SK-MEL-5 (cell line): ENCODE measurements around the gene ASPA. TPM values are rescaled to one million over a fixed set of nuclear protein-coding genes. Genes with fewer than 3 reads are reported as not detected.

Experiments
- DNase-seq: peaks from one replicate; pipeline ENCODE4 v3.0.0-alpha.2; 2016; ENCODE audit warnings: low read depth, low spot score
- in situ Hi-C: cut with HindIII; loops from 2 replicates; pipeline ENCODE4 v1.10.0; 2016; ENCODE audit warnings: low sequenced_read_pairs, high pct_unique_total_duplicates, low pct_unique_long_range_greater_than_20kb
- total RNA-seq: library from RNA; depleted of rRNA; stranded (reverse); fragments of >200 nt; shearing (Covaris generic); gene quantifications from 2 replicates; pipeline ENCODE4 v1.2.3, GENCODE V29; 2014; rRNA removed

Gene ASPA
- total RNA-seq, 1 experiment from 2014 or later, result 1.8 TPM

DNA sequence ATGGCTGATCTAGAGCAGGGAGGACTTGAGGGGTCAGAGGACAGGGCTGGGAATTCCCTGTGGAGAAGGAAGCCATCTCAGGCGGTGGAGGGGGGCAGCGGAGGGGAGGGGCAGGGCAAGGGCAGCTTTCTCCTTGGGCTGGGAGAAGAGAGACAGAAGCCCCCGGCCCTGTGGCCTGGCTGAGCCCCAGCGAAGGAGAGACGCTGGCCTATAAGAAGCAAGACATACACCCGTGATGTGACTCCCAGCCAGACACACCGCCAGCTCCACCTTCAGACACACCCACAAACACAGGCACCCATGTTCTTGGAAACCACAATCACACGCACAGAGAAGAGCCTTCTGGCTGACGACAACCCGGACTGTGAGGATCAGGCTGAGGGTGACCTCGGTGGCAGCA, 71.8 kb downstream of the ASPA start:
- in situ Hi-C loops, result no loop called here
- DNase-seq, result no peak

DNA sequence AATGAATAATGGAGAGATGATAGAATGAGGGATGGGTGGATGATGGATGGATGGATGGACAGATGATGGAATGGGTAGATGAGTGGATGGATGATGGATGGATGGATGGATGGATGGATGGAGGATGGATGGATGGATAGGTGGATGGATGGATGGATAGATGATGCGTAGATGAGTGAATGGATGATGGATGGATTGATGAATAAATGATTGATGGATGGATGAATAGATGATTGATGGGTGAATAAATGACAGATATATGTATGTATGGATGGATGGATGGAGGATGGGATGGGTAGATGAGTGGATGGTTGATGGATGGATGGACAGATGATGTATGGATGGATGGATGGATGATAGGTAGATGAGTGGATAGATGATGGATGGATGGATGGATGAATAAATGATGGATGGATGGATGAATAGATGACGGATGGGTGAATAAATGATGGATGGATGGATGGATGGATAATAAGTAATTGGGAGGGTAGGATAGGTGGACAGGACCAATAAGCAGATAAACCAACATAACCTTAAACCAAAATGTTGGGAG, 73.9 kb downstream of the ASPA start:
- no peak for DNase-seq
- in situ Hi-C loops, result no loop called here

DNA sequence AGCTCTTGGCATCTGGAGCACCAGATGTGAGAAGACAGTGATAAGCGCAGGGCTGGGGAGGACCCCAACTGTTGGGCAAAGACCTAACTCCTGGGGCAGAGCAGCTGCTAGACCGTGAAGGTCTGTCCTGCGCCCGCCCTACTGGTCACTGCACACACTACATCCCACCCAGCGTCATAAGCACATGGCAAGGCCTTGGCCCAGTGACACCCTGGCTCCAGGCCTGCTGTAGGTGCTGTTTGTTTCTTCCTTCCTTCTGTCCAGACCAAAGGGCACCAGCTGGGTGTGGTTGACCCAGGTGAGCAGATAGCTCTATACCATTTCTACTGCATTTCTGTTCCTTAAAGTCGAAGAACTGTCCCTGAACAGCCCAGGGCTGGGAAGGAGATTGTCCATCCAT, 75.4 kb downstream of the ASPA start:
- DNase-seq, result peak; percentile 19

DNA sequence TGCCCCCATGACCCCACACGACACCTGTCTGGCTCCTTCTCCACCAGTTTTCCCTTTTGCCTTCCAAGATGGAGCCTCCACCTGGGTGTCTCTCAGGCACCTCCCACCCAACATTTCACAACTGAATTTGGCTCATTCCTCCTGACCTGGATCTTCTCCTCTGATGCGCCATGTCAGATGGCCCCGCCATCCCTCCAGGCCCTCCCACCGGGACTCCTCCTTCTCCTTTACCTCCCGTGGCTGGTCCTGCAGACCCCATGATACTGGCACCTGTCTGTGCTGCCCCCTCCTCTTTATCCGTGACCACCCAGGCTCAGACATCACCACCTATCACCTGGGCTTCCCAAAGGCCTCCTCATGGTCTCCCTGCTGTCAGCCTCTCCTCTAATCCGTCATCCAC, 77.1 kb downstream of the ASPA start:
- in situ Hi-C loops, result no loop called here

More for the DNA sequence above, 75.4 kb downstream of the ASPA start:
- in situ Hi-C loops, result no loop called here

More for the DNA sequence above, 77.1 kb downstream of the ASPA start:
- DNase-seq, result no peak

Other genes with a start within 250 kb of the ASPA start
- not detected in 2 replicates for gene OR3A1, start 177.6 kb upstream of the ASPA start, total RNA-seq
- gene OR3A2, start 89.7 kb upstream of the ASPA start, total RNA-seq, result not detected in 2 replicates
- not detected in 2 replicates for gene OR1E1, start 77.6 kb upstream of the ASPA start, total RNA-seq
- gene OR3A3, start 64.6 kb upstream of the ASPA start, total RNA-seq, result not detected in 2 replicates
- gene OR1E2, start 42.2 kb upstream of the ASPA start, total RNA-seq, result not detected in 2 replicates
- not detected in 2 replicates for gene SPATA22, start 4.2 kb upstream of the ASPA start, total RNA-seq
- gene TRPV3, start 81.8 kb downstream of the ASPA start, total RNA-seq, result 0.53 TPM in 1 of 2 replicates, not detected in the other
- gene TRPV1, start 133.4 kb downstream of the ASPA start, total RNA-seq, result 0.50 and 1.1 TPM in 2 replicates
- 20.8 and 21.8 TPM in 2 replicates for gene SHPK, start 160.3 kb downstream of the ASPA start, total RNA-seq
- gene CTNS, start 160.8 kb downstream of the ASPA start, total RNA-seq, result 44.0 and 46.7 TPM in 2 replicates
- gene TAX1BP3, start 192.6 kb downstream of the ASPA start, total RNA-seq, result 49.9 and 50.4 TPM in 2 replicates
- 23.3 and 37.3 TPM in 2 replicates for gene EMC6, start 192.8 kb downstream of the ASPA start, total RNA-seq
- gene P2RX5, start 220.2 kb downstream of the ASPA start, total RNA-seq, result 2.4 and 3.0 TPM in 2 replicates
- gene HASPIN, start 247.9 kb downstream of the ASPA start, total RNA-seq, result 9.0 and 9.3 TPM in 2 replicates